CD4-positive, CD25-positive, alpha-beta regulatory T cell (primary cell): ENCODE measurements around the gene UQCR10. TPM values are rescaled to one million over a fixed set of nuclear protein-coding genes. Genes with fewer than 3 reads are reported as not detected.

Experiments
- ATAC-seq, 2 donors: fragments of 150-1000 bp; cut with Tn5 transposase; one replicate each; pipeline ENCODE4 v1.10.0; 2021; ENCODE audit warnings: low read depth in 2 of 2, moderate number of reproducible peaks in 2 of 2, moderate library complexity in 1 of 2
- DNase-seq, 3 donors: peaks; one replicate each; pipeline versions ENCODE4 v3.0.0 to v3.0.0-alpha.2; 2012 to 2022; ENCODE audit warnings: mixed read lengths in 1 of 3
- H3K27ac ChIP-seq: one replicate; pipeline ENCODE4 v1.7.0; 2013; ENCODE audit warnings: mild to moderate bottlenecking, low read length; ENCODE audit not compliant: insufficient read depth, poor library complexity, severe bottlenecking
- H3K27me3 ChIP-seq: one replicate; pipeline ENCODE4 v1.7.0; 2013; ENCODE audit warnings: low read length; ENCODE audit not compliant: control insufficient read depth, insufficient read depth
- H3K36me3 ChIP-seq: one replicate; pipeline ENCODE4 v1.7.0; 2013; ENCODE audit warnings: mild to moderate bottlenecking, low read length, moderate library complexity; ENCODE audit not compliant: control insufficient read depth, insufficient read depth
- H3K4me1 ChIP-seq: 2 replicates; pipeline ENCODE4 v1.7.0; 2013; ENCODE audit warnings: mild to moderate bottlenecking, low read length; ENCODE audit not compliant: insufficient read depth, control insufficient read depth, poor library complexity, severe bottlenecking
- H3K4me3 ChIP-seq: one replicate; pipeline ENCODE4 v1.7.0; 2013; ENCODE audit warnings: low read depth, mild to moderate bottlenecking, low read length, moderate library complexity
- H3K9me3 ChIP-seq, 2 experiments: 1 replicate in 1 of 2; 2 replicates in 1 of 2; pipeline ENCODE4 v1.7.0; 2013; ENCODE audit warnings: low read length in 2 of 2, mild to moderate bottlenecking in 1 of 2, moderate library complexity in 1 of 2; ENCODE audit not compliant: control insufficient read depth in 2 of 2
- H3K27ac Mint-ChIP-seq, 3 donors: one replicate each; pipeline ENCODE4 v1.8.0; 2020 to 2022; ENCODE audit warnings: mild to moderate bottlenecking in 3 of 3, mixed read lengths in 3 of 3, moderate library complexity in 2 of 3
- H3K27me3 Mint-ChIP-seq: one replicate; pipeline ENCODE4 v1.8.0; 2022; ENCODE audit warnings: mild to moderate bottlenecking, mixed read lengths
- H3K36me3 Mint-ChIP-seq: one replicate; pipeline ENCODE4 v1.8.0; 2020; ENCODE audit warnings: mixed read lengths
- H3K4me1 Mint-ChIP-seq, 4 donors: one replicate each; pipeline ENCODE4 v1.8.0; 2020 to 2022; ENCODE audit warnings: mixed read lengths in 4 of 4, mild to moderate bottlenecking in 1 of 4
- H3K4me3 Mint-ChIP-seq, 4 donors: one replicate each; pipeline ENCODE4 v1.8.0; 2020 to 2022; ENCODE audit warnings: mild to moderate bottlenecking in 4 of 4, mixed read lengths in 4 of 4, moderate library complexity in 3 of 4
- H3K9me3 Mint-ChIP-seq, 7 donors: one replicate each; pipeline ENCODE4 v1.8.0; 2020 to 2022; ENCODE audit warnings: mixed read lengths in 7 of 7, mild to moderate bottlenecking in 3 of 7, moderate library complexity in 2 of 7
- polyA plus RNA-seq, 4 donors: library from polyadenylated mRNA; unstranded; fragments of 300-500 nt; fragmentation: Illumina TruSeq; gene quantifications; one replicate each; pipeline ENCODE4 v1.2.3, GENCODE V29; 2021
- total RNA-seq: library from RNA; stranded (reverse); gene quantifications from one replicate; pipeline ENCODE4 v1.2.3, GENCODE V29; 2022

UQCR10 gene
- total and polyA plus RNA-seq, 5 donors from 2014 or later: 49.0 to 420 (median 329) TPM

- Mint-ChIP-seq H3K4me1 (no peaks in the 10 kb centered on the region), H3K27me3 (no peaks in the 10 kb centered on the region), H3K36me3 (peaks cover 4% of the 10 kb centered on the region), H3K4me3 (peak overlapping the region in 1 of 4 donors; percentile 43), H3K27ac (peak overlapping the region in 1 of 3 donors; percentile 17), H3K9me3 (no peaks in the 10 kb centered on the region)
- no peak overlapping the region for H3K27ac ChIP-seq
- no peaks in the 10 kb centered on the region for H3K9me3 ChIP-seq
- no peak for DNase-seq
- no peak overlapping the region for H3K4me3 ChIP-seq
- no peak for ATAC-seq
- no peaks in the 10 kb centered on the region for H3K4me1 ChIP-seq
- no peaks in the 10 kb centered on the region for H3K27me3 ChIP-seq
- H3K36me3 ChIP-seq: no peaks in the 10 kb centered on the region
These were observed 35.9 kb upstream of the UQCR10 start for GRCh38 chr22:29731058-29731850.

- Mint-ChIP-seq H3K4me3 (no peak overlapping the region), H3K27ac (no peak overlapping the region)
- no peaks in the 10 kb centered on the region for H3K27me3 ChIP-seq
These were observed 34.3 kb upstream of the UQCR10 start for GRCh38 chr22:29732883-29733282.

GRCh38 chr22:29733362-29734201 lies 33.6 kb upstream of the UQCR10 start:
- Histone ChIP-seq H3K36me3 (no peaks in the 10 kb centered on the region), H3K27me3 (no peaks in the 10 kb centered on the region), H3K4me1 (no peaks in the 10 kb centered on the region), H3K4me3 (no peak overlapping the region), H3K27ac (no peak overlapping the region), H3K9me3 (no peaks in the 10 kb centered on the region)
- no peak overlapping the region for H3K27ac Mint-ChIP-seq
- H3K27me3 Mint-ChIP-seq: no peaks in the 10 kb centered on the region
- ATAC-seq (peak in 1 of 2 donors; percentile 16), DNase-seq (no peak)
- peaks cover 4% of the 10 kb centered on the region for H3K36me3 Mint-ChIP-seq
- no peaks in the 10 kb centered on the region for H3K9me3 Mint-ChIP-seq
- H3K4me3 Mint-ChIP-seq: no peak overlapping the region
- H3K4me1 Mint-ChIP-seq: no peaks in the 10 kb centered on the region

More at GRCh38 chr22:29732883-29733282, 34.3 kb upstream of the UQCR10 start:
- ATAC-seq (no peak), DNase-seq (no peak)
- H3K27ac ChIP-seq: no peak overlapping the region
- no peak overlapping the region for H3K4me3 ChIP-seq
- no peaks in the 10 kb centered on the region for H3K4me1 ChIP-seq
- Mint-ChIP-seq H3K27me3 (no peaks in the 10 kb centered on the region), H3K9me3 (no peaks in the 10 kb centered on the region), H3K36me3 (peaks cover 4% of the 10 kb centered on the region), H3K4me1 (no peaks in the 10 kb centered on the region)
- H3K36me3 ChIP-seq: no peaks in the 10 kb centered on the region
- H3K9me3 ChIP-seq: no peaks in the 10 kb centered on the region

GRCh38 chr22:29734406-29734805 lies 32.8 kb upstream of the UQCR10 start:
- ATAC-seq (no peak), DNase-seq (no peak)
- H3K27ac Mint-ChIP-seq: no peak overlapping the region
- no peaks in the 10 kb centered on the region for H3K4me1 ChIP-seq
- H3K9me3 ChIP-seq: no peaks in the 10 kb centered on the region
- H3K27me3 ChIP-seq: no peaks in the 10 kb centered on the region
- H3K4me3 ChIP-seq: no peak overlapping the region
- peaks cover 9% of the 10 kb centered on the region for H3K36me3 Mint-ChIP-seq
- H3K27me3 Mint-ChIP-seq: no peaks in the 10 kb centered on the region
- no peaks in the 10 kb centered on the region for H3K4me1 Mint-ChIP-seq
- H3K4me3 Mint-ChIP-seq: no peak overlapping the region
- H3K27ac ChIP-seq: no peak overlapping the region
- no peaks in the 10 kb centered on the region for H3K36me3 ChIP-seq
- H3K9me3 Mint-ChIP-seq: no peaks in the 10 kb centered on the region

- Histone ChIP-seq H3K27ac (no peak overlapping the region), H3K36me3 (no peaks in the 10 kb centered on the region), H3K27me3 (no peaks in the 10 kb centered on the region), H3K9me3 (no peaks in the 10 kb centered on the region), H3K4me1 (no peaks in the 10 kb centered on the region), H3K4me3 (no peak overlapping the region)
- H3K4me3 Mint-ChIP-seq: no peak overlapping the region
- H3K27me3 Mint-ChIP-seq: no peaks in the 10 kb centered on the region
- ATAC-seq: no peak
- DNase-seq: no peak
- peaks cover 9% of the 10 kb centered on the region for H3K36me3 Mint-ChIP-seq
- no peaks in the 10 kb centered on the region for H3K4me1 Mint-ChIP-seq
- H3K9me3 Mint-ChIP-seq: no peaks in the 10 kb centered on the region
- no peak overlapping the region for H3K27ac Mint-ChIP-seq
These were observed 32.3 kb upstream of the UQCR10 start for GRCh38 chr22:29734838-29735237.

GRCh38 chr22:29735416-29735815 lies 31.8 kb upstream of the UQCR10 start:
- no peak overlapping the region for H3K27ac Mint-ChIP-seq
- ATAC-seq: no peak

GRCh38 chr22:29737251-29738117 lies 29.7 kb upstream of the UQCR10 start:
- no peak overlapping the region for H3K27ac Mint-ChIP-seq
- Histone ChIP-seq H3K27ac (no peak overlapping the region), H3K4me1 (no peaks in the 10 kb centered on the region), H3K4me3 (no peak overlapping the region), H3K27me3 (no peaks in the 10 kb centered on the region), H3K36me3 (peaks cover 15% of the 10 kb centered on the region), H3K9me3 (no peaks in the 10 kb centered on the region)
- no peaks in the 10 kb centered on the region for H3K9me3 Mint-ChIP-seq
- H3K4me3 Mint-ChIP-seq: no peak overlapping the region
- peaks cover 18% of the 10 kb centered on the region for H3K36me3 Mint-ChIP-seq
- H3K4me1 Mint-ChIP-seq: no peaks in the 10 kb centered on the region
- no peak for DNase-seq
- ATAC-seq: no peak
- H3K27me3 Mint-ChIP-seq: no peaks in the 10 kb centered on the region

More at GRCh38 chr22:29735416-29735815, 31.8 kb upstream of the UQCR10 start:
- Histone ChIP-seq H3K4me3 (no peak overlapping the region), H3K4me1 (no peaks in the 10 kb centered on the region), H3K9me3 (no peaks in the 10 kb centered on the region), H3K27me3 (no peaks in the 10 kb centered on the region), H3K36me3 (peaks cover 4% of the 10 kb centered on the region), H3K27ac (no peak overlapping the region)
- H3K4me1 Mint-ChIP-seq: no peaks in the 10 kb centered on the region
- no peaks in the 10 kb centered on the region for H3K9me3 Mint-ChIP-seq
- no peak for DNase-seq
- H3K4me3 Mint-ChIP-seq: peak overlapping the region in 1 of 4 donors; percentile 75
- no peaks in the 10 kb centered on the region for H3K27me3 Mint-ChIP-seq
- peaks cover 9% of the 10 kb centered on the region for H3K36me3 Mint-ChIP-seq
